HepG2 (cell line): Measurements from ENCODE around the gene ZBED5. TPM values are rescaled to one million over a fixed set of nuclear protein-coding genes. Genes with fewer than 3 reads are reported as not detected.

ENCODE experiments used
- CREM ChIP-seq, 2 experiments: sonication (generic) in 1 of 2; formaldehyde crosslinking in 1 of 2; IDR thresholded peaks; 2 replicates each; pipeline versions ENCODE4 v1.4.0 to v1.6.1; 2016 to 2020; ENCODE audit warnings: antibody characterized with exemption in 1 of 2, mild to moderate bottlenecking in 1 of 2, missing genetic modification reagents in 1 of 2
- HIVEP1 ChIP-seq: sonication (generic); formaldehyde crosslinking; IDR thresholded peaks from 2 replicates; pipeline ENCODE4 v1.4.0; 2020; ENCODE audit warnings: mild to moderate bottlenecking, missing genetic modification reagents
- JUN ChIP-seq: sonication (generic); formaldehyde crosslinking; IDR thresholded peaks from 2 replicates; pipeline ENCODE4 v1.4.0; 2020; ENCODE audit warnings: mild to moderate bottlenecking, missing genetic modification reagents
- KLF12 ChIP-seq: sonication (generic); formaldehyde crosslinking; IDR thresholded peaks from 2 replicates; pipeline ENCODE4 v1.4.0; 2020; ENCODE audit warnings: missing genetic modification reagents, borderline replicate concordance
- MYC ChIP-seq: sonication (generic); formaldehyde crosslinking; IDR thresholded peaks from 2 replicates; pipeline ENCODE4 v1.9.0; 2021; ENCODE audit warnings: missing genetic modification reagents, borderline replicate concordance
- NFYB ChIP-seq: sonication (generic); formaldehyde crosslinking; IDR thresholded peaks from 2 replicates; pipeline ENCODE4 v1.4.0; 2020; ENCODE audit warnings: missing genetic modification reagents
- PAWR ChIP-seq: sonication (generic); formaldehyde crosslinking; IDR thresholded peaks from 2 replicates; pipeline ENCODE4 v1.4.0; 2020; ENCODE audit warnings: missing genetic modification reagents, mild to moderate bottlenecking, borderline replicate concordance
- RXRA ChIP-seq: sonication (generic); formaldehyde crosslinking; IDR thresholded peaks from 2 replicates; pipeline ENCODE4 v1.5.1; 2020; ENCODE audit warnings: missing genetic modification reagents
- SAP130 ChIP-seq: IDR thresholded peaks from 2 replicates; pipeline ENCODE4 v1.6.1; 2016; ENCODE audit warnings: low read depth
- SMAD3 ChIP-seq: sonication (generic); formaldehyde crosslinking; IDR thresholded peaks from 2 replicates; pipeline ENCODE4 v1.4.0; 2020; ENCODE audit warnings: missing genetic modification reagents
- TCF7 ChIP-seq: sonication (generic); IDR thresholded peaks from 2 replicates; pipeline ENCODE4 v1.6.1; 2016; ENCODE audit warnings: antibody characterized with exemption, low read depth
- ZBTB38 ChIP-seq: sonication (generic); formaldehyde crosslinking; IDR thresholded peaks from 2 replicates; pipeline ENCODE4 v1.5.1; 2020; ENCODE audit warnings: mild to moderate bottlenecking, missing genetic modification reagents
- ZNF138 ChIP-seq: sonication (generic); formaldehyde crosslinking; IDR thresholded peaks from 2 replicates; pipeline ENCODE4 v1.5.0; 2020; ENCODE audit warnings: mild to moderate bottlenecking, low read depth, missing genetic modification reagents
- ZSCAN20 ChIP-seq: sonication (generic); formaldehyde crosslinking; IDR thresholded peaks from 2 replicates; pipeline ENCODE4 v1.4.0; 2020; ENCODE audit warnings: missing genetic modification reagents, mild to moderate bottlenecking, borderline replicate concordance
- polyA plus RNA-seq, 8 experiments: library from polyadenylated mRNA; depleted of rRNA in 3 of 8; stranded (reverse) in 7 of 8; unstranded in 1 of 8; fragments of >200 nt; fragmentation: Illumina TruSeq in 4 of 8; extraction: Trizol in 4 of 8; gene quantifications; 2 replicates each; pipeline versions ENCODE4 v1.2.1 to v1.2.3, GENCODE V29; 2011 to 2016; ENCODE audit warnings: low read depth in 4 of 8, missing spikeins in 1 of 8, mixed read lengths in 1 of 8; ENCODE audit not compliant: insufficient read depth in 1 of 8
- total RNA-seq, 5 experiments: library from RNA; depleted of rRNA; stranded (reverse); fragments of >200 nt; fragmentation: Illumina TruSeq; extraction: Trizol; gene quantifications; 2 replicates each; pipeline ENCODE4 v1.2.3, GENCODE V29; 2016; ENCODE audit warnings: low read depth in 1 of 5
- TF ChIP-seq, protein P1 (sequence below): sonication (generic); formaldehyde crosslinking; IDR thresholded peaks from 2 replicates; pipeline ENCODE4 v1.4.0; 2020; ENCODE audit warnings: missing genetic modification reagents
- TF ChIP-seq, protein P2 (sequence below), 2 experiments: sonication (generic) in 1 of 2; formaldehyde crosslinking in 1 of 2; IDR thresholded peaks; 2 replicates each; pipeline versions ENCODE4 v1.6.1 to v1.9.0; 2014 to 2022; ENCODE audit warnings: antibody characterized with exemption in 1 of 2, borderline replicate concordance in 1 of 2, inconsistent platforms in 1 of 2, low read depth in 1 of 2, missing genetic modification reagents in 1 of 2
- TF ChIP-seq, protein P3 (sequence below): sonication (generic); formaldehyde crosslinking; IDR thresholded peaks from 2 replicates; pipeline ENCODE4 v1.5.0; 2020; ENCODE audit warnings: missing genetic modification reagents, mild to moderate bottlenecking, borderline replicate concordance
- TF ChIP-seq, protein P4 (sequence below): sonication (generic); formaldehyde crosslinking; IDR thresholded peaks from 2 replicates; pipeline ENCODE4 v1.9.0; 2021; ENCODE audit warnings: missing genetic modification reagents, borderline replicate concordance

Gene ZBED5
- total and polyA plus RNA-seq, 2 of the 13 experiments (the other 11 are each of a cell fraction or from before 2014, with no cell fraction given) = 18.2 to 38.6 TPM

DNA sequence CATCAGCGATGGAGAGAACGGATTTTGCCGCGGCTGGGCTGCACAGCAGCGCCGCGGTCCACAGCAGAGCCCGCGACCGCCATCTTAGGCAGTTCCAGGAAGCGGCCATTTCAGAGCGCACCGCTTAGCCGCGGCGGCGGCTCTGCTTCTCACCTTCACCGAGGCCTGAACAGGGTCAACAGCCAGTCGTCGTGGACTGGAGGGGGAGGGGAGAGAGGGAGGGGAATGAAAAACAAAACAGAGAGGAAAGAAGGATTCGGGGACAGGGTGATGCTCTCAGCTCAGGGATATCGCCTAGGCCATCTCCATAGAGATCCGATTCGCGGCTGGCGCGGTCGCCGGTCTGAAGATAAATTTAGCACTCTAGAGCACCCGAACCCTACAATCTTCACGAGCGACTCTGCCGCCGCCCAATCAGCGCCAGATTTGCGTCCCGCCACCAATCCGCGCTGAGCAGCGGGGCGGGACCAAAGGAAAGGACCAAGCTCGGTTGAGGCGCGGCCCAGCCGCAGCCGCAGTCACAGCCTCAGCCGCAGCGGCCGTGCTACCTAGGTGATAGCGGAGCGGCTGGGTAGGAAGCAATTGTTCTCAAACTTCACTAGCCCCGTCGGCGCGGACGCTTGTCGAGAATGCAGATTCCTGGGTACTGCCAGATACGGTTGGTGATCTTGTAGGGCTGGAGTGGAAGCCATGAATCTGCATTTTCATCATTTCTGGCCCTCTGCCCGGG, at the start of gene ZBED5 (continued):
- TF ChIP-seq, protein P1, sequence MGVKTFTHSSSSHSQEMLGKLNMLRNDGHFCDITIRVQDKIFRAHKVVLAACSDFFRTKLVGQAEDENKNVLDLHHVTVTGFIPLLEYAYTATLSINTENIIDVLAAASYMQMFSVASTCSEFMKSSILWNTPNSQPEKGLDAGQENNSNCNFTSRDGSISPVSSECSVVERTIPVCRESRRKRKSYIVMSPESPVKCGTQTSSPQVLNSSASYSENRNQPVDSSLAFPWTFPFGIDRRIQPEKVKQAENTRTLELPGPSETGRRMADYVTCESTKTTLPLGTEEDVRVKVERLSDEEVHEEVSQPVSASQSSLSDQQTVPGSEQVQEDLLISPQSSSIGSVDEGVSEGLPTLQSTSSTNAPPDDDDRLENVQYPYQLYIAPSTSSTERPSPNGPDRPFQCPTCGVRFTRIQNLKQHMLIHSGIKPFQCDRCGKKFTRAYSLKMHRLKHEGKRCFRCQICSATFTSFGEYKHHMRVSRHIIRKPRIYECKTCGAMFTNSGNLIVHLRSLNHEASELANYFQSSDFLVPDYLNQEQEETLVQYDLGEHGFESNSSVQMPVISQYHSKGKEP (CRISPR knock-in tag) = 0 out of 2 replicates have a peak, but pooled peaks have one; percentile 20
- TF ChIP-seq NFYB (CRISPR knock-in tag) (peak; percentile 95), TCF7 (no peak), HIVEP1 (CRISPR knock-in tag) (no peak), JUN (CRISPR knock-in tag) (no peak), SMAD3 (no peak), KLF12 (CRISPR knock-in tag) (0 out of 2 replicates have a peak, but pooled peaks have one; percentile 19), MYC (CRISPR knock-in tag) (peak; percentile 54), PAWR (CRISPR knock-in tag) (no peak), SAP130 (CRISPR knock-in tag) (peak; percentile 54), RXRA (CRISPR knock-in tag) (peak; percentile 54; the same call in 1 of the 2 replicates), ZBTB38 (peak; percentile 2; the same call in 1 of the 2 replicates), ZNF138 (peak; percentile 80; the same call in 1 of the 2 replicates), ZSCAN20 (CRISPR knock-in tag) (no peak), CREM (IDR thresholded peaks at IDR 0.05) (no peak), CREM (CRISPR knock-in tag; IDR thresholded peaks at IDR 0.05) (no peak)
- TF ChIP-seq, protein P2, sequence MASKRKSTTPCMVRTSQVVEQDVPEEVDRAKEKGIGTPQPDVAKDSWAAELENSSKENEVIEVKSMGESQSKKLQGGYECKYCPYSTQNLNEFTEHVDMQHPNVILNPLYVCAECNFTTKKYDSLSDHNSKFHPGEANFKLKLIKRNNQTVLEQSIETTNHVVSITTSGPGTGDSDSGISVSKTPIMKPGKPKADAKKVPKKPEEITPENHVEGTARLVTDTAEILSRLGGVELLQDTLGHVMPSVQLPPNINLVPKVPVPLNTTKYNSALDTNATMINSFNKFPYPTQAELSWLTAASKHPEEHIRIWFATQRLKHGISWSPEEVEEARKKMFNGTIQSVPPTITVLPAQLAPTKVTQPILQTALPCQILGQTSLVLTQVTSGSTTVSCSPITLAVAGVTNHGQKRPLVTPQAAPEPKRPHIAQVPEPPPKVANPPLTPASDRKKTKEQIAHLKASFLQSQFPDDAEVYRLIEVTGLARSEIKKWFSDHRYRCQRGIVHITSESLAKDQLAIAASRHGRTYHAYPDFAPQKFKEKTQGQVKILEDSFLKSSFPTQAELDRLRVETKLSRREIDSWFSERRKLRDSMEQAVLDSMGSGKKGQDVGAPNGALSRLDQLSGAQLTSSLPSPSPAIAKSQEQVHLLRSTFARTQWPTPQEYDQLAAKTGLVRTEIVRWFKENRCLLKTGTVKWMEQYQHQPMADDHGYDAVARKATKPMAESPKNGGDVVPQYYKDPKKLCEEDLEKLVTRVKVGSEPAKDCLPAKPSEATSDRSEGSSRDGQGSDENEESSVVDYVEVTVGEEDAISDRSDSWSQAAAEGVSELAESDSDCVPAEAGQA (IDR thresholded peaks at IDR 0.05; ENCODE audit: low read depth) = peak; percentile 94
- TF ChIP-seq, protein P2 (CRISPR knock-in tag; IDR thresholded peaks at IDR 0.05; ENCODE audit: borderline replicate concordance) = no peak
- TF ChIP-seq, protein P3, sequence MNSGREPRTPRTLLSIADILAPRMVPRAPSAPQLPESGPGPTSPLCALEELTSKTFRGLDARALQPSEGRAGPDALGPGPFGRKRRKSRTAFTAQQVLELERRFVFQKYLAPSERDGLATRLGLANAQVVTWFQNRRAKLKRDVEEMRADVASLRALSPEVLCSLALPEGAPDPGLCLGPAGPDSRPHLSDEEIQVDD (CRISPR knock-in tag) = no peak
- TF ChIP-seq, protein P4, sequence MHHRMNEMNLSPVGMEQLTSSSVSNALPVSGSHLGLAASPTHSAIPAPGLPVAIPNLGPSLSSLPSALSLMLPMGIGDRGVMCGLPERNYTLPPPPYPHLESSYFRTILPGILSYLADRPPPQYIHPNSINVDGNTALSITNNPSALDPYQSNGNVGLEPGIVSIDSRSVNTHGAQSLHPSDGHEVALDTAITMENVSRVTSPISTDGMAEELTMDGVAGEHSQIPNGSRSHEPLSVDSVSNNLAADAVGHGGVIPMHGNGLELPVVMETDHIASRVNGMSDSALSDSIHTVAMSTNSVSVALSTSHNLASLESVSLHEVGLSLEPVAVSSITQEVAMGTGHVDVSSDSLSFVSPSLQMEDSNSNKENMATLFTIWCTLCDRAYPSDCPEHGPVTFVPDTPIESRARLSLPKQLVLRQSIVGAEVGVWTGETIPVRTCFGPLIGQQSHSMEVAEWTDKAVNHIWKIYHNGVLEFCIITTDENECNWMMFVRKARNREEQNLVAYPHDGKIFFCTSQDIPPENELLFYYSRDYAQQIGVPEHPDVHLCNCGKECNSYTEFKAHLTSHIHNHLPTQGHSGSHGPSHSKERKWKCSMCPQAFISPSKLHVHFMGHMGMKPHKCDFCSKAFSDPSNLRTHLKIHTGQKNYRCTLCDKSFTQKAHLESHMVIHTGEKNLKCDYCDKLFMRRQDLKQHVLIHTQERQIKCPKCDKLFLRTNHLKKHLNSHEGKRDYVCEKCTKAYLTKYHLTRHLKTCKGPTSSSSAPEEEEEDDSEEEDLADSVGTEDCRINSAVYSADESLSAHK (CRISPR knock-in tag) = 0 out of 2 replicates have a peak, but pooled peaks have one; percentile 47
